GM20000 (cell line): ENCODE measurements around the gene TIMM17A.

ENCODE experiments used
- DNase-seq: peaks from one replicate; pipeline ENCODE4 v3.0.0; 2012; ENCODE audit warnings: low spot score
- CTCF ChIP-seq: IDR thresholded peaks from 2 replicates; pipeline ENCODE4 v1.5.1; 2012; ENCODE audit warnings: mild to moderate bottlenecking, control low read depth; ENCODE audit errors: extremely low read depth, missing control alignments

The TIMM17A gene

GRCh38 chr1:201985355-201985754 is 30.1 kb downstream of the TIMM17A start:
- no peak for DNase-seq
- no peak for TF ChIP-seq CTCF

GRCh38 chr1:201988601-201989000 is 33.3 kb downstream of the TIMM17A start:
- DNase-seq, result no peak
- no peak for TF ChIP-seq CTCF

GRCh38 chr1:201989354-201990128 is 34.2 kb downstream of the TIMM17A start:
- no peak for DNase-seq

GRCh38 chr1:201990427-201990826 is 35.1 kb downstream of the TIMM17A start:
- no peak for DNase-seq
- TF ChIP-seq CTCF, result no peak

More at GRCh38 chr1:201989354-201990128, 34.2 kb downstream of the TIMM17A start:
- no peak for TF ChIP-seq CTCF

DNA sequence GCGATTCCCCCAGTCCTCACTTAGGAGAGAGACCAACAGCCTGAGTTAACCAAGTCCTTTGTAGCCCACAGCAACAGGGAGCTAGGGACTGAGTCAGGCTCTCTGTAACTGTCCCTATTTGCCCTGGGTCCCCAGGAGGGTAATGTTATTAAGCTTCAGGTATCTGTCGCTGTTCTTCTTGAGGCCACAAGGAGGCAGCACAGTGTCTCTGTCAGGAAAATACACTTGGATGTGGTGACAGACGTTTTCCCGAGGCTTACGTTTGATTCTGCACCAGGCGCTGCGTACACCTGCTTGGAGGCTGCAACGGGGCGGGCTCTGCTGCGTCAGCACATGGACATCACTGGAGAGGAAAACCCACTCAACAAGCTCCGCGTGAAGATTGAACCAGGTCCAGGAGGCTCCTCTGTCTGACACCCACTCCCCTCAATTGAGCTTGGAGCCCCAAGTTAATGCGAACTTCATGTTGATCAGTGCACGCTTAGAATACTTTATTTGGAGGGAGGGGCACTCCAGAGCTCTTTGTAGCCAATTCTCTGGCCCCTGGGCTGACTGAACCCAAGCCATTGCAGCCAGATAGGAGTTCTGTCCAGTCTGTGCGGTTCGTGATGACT is 44.4 kb downstream of the TIMM17A start:
- DNase-seq, result peak; percentile 66
- peak; percentile 78 for TF ChIP-seq CTCF

DNA sequence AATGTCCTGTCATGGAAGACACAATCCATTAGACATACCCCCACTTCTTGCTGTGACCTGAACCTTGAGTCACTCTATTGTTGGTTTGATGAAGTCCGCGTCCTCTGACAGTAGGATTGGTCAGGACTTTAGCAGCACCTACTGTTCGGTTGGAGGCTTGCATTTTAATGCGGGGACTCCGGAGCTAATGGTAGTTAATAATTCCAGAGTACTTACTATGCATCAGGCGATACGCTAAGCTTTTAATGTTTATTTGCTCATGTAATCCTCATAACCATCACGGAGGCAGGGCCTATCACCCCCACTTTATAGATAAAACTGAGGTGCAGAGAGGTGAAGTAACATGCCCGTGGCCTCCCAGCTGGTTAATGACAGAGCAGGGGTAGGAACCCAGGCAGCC is 47.2 kb downstream of the TIMM17A start:
- DNase-seq, result no peak
- no peak for TF ChIP-seq CTCF

GRCh38 chr1:202004711-202005110 is 49.4 kb downstream of the TIMM17A start:
- no peak for TF ChIP-seq CTCF
- DNase-seq, result no peak
